Stimulated activated CD8-positive, alpha-beta memory T cell treated with anti-CD3 and anti-CD28 coated beads, Interleukin-15, amount 100 ng/mL, for 48 hours (primary cell): ENCODE measurements around the gene MYH14.

Source experiments
- DNase-seq, 2 donors: peaks; one replicate each; pipeline ENCODE4 v3.0.0-alpha.2; 2020; ENCODE audit warnings: low read depth in 2 of 2

Gene MYH14

GRCh38 chr19:50290011-50290410, 86.6 kb downstream of the MYH14 start:
- DNase-seq: no peak

GRCh38 chr19:50290775-50291174, 87.4 kb downstream of the MYH14 start:
- no peak for DNase-seq

- DNase-seq: no peak
These were observed 88.9 kb downstream of the MYH14 start for GRCh38 chr19:50292216-50292827.

- no peak for DNase-seq
These were observed 90.0 kb downstream of the MYH14 start for GRCh38 chr19:50293263-50294004.

GRCh38 chr19:50300051-50300450, 96.6 kb downstream of the MYH14 start:
- DNase-seq: no peak

- DNase-seq: no peak
These were observed 97.6 kb downstream of the MYH14 start for GRCh38 chr19:50300814-50301606.

DNA sequence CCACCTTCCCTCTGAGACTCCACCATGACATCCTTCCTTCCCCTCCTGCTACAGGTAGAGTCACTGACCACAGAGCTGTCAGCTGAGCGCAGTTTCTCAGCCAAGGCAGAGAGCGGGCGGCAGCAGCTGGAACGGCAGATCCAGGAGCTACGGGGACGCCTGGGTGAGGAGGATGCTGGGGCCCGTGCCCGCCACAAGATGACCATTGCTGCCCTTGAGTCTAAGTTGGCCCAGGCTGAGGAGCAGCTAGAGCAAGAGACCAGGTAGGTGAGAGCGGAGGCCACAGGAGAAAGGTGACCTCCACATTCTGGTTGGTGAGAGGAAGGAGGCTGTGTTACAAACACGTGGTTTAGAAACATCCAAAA, 98.2 kb downstream of the MYH14 start:
- no peak for DNase-seq

DNA sequence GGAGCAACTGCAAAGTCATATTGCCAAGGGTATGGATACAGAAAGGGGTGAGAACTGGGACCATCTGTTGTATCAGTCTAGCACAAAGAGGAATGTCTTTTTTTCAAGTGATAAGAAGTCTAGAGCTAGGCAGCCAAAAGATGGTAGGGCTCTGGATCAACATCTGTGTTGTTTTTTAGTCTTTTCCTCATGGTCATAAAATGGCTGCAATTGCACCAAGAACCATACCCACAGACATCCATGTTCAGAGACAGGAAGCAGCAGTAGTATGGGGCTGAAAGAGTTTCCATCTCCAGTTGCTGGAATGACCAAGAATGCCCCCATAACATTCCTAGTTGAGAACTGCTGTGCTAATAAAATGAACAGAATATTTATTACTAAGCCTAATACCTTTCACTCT, 100.1 kb downstream of the MYH14 start:
- DNase-seq: no peak

DNA sequence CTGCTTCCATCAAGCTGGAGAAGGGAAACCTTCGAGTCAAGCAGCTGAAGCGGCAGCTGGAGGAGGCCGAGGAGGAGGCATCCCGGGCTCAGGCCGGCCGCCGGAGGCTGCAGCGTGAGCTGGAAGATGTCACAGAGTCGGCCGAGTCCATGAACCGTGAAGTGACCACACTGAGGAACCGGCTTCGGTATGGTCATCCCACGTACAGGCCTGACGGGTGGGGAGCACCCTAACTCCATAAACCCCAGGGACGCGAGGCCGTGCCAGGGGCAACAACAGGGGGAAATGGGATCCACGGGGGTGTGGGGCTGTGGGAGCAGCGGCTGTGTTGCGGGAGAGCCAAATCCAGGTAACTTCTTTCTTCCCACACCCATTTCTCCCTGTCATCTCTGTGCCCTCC, 105.6 kb downstream of the MYH14 start:
- no peak for DNase-seq

- no peak for DNase-seq
These were observed 106.1 kb downstream of the MYH14 start for GRCh38 chr19:50309396-50310125.

DNA sequence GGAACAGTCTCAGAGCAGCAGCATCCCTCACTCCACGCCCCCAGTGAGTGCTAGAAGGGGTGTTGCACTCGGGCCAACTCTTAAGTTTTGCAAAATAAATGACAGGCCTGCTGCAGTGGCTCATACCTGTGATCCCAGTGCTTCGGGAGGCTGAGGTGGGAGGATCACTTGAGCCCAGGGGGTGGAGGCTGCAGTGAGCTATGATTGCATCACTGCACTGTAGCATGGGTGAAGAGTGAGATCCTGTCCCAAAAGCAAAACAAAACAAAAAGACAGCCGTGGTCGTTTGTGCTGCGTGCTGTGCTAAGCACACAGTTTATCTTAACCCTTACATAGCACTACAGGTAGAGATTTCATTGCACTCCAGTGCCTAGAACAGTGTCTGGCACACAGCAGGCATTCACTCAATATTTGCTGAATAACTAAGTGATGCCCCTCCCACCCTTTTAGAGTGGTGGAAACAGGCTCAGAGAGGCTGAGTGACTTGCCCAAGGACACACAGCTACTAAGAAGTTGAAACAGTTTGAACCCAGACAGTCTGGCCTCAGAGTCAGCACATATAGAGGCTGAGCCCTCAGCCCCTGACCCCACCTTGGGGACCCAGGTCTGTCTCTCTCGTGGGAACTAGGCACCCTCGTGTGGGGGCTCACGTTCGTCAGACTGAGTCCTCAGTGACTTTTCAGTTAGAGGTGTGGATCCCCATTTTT, 107.5 kb downstream of the MYH14 start:
- no peak for DNase-seq

DNA sequence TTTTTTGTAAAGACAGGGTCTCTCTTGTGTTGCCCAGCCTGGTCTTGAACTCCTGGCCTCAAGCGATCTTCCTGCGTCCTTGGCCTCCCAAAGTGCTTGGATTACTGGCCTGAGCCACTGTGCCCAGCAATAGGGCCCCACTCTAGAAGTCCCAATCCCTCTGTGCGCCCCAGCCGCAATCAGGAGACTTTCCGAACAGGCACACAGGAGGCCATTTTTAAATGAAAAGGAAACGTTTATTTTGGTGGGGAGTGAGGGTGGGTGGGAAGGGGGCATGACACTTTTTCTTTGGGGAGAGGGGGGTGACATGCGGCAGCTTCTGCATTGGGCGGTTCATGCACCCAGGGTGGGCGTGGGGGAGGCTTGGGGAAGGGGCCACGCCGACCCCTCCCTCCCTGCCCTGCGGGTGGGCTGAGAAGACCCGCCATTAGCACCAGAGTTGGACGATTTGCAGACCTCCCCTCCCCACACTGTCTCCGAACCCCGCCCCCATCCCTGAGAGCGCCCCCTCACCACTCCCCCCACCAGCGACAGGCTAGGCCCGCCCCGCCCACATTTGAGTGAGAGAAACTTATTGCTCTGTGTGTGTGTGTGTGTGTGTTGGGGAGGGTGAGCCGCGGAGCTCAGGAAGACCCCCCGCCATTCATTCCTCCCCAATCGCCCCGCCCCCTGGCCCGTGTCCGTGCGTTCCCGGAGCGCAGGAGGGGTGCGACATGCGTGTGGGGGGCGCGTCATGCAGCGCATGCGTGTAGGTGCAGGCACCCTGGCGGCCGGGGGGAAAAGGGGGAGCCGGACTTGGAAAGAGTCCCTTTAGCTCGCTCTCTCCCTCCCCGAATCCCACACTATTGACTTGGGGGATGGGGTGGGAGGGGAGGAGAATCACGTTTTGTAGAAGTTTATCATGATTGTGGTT, 108.6 kb downstream of the MYH14 start:
- DNase-seq: no peak

- DNase-seq: no peak
These were observed 109.8 kb downstream of the MYH14 start for GRCh38 chr19:50312967-50313811.

DNA sequence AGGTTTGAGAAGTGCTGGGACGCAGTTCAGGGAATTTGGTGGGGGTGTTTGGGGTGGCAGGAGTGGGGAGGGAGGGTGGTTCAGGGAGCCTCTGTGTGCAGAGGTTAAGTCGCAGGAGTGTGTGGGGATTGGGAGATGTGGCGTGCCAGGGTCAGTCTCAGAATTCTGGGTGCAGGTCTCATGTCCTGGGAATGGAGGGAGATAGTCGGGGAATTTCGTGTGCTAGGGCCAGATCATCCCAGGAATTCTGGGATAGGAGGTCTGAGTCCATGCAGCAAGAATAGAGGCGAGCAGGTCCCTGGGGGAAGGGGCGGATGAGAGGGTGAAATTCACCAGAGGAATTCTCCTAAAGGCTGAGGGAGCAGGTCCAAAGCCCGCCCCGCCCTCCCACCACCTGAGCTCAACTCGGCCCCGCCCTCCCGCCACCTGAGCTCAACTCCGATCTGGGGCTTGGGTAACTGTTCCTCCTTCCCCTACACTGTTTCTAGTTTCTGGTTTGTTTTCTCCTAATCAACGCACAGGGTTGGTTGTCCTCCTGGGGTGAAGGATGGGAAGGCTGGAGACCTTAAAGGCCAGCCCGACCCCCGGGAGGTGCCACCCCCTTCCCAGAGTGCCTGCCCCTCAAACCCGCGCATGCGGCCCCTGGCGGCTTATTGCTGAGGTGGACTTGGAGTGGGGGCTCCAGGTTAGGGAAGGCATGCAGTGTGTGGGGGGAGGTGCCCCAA, 110.6 kb downstream of the MYH14 start:
- DNase-seq: no peak

- DNase-seq: no peak
These were observed 111.6 kb downstream of the MYH14 start for GRCh38 chr19:50314724-50315708.

GRCh38 chr19:50315773-50316448, 112.5 kb downstream of the MYH14 start:
- DNase-seq: no peak

DNA sequence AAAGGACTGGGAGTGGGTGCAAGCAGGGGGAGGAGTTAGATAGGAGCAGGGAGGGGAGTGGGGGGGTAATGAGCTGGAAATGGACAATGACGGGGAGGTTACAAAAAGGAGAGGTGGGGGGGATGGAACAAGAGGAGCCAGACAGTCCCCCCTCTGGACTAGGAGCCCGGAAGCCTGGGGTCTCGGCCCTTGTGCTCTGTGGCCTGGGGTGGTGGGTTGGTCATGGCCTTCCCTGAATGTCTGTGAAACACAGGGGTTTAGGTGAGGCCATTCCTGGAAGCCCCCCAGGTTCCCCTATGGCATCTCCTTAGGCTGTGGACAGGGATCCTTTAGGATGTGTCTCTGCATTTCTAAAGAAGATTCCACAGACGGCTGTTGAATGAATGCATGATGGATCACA, 113.7 kb downstream of the MYH14 start:
- no peak for DNase-seq
